GM19351 (cell line): ENCODE results near the gene GGT6.

Experiments used
- ATAC-seq: cut with Tn5 transposase; IDR thresholded peaks from one replicate; pipeline ENCODE4 v1.9.1; 2021; ENCODE audit warnings: mild to moderate bottlenecking, moderate library complexity; ENCODE audit not compliant: unreplicated experiment

Gene GGT6

GRCh38 chr17:4527566-4528125, 32.7 kb downstream of the GGT6 start:
- no peak for ATAC-seq

DNA sequence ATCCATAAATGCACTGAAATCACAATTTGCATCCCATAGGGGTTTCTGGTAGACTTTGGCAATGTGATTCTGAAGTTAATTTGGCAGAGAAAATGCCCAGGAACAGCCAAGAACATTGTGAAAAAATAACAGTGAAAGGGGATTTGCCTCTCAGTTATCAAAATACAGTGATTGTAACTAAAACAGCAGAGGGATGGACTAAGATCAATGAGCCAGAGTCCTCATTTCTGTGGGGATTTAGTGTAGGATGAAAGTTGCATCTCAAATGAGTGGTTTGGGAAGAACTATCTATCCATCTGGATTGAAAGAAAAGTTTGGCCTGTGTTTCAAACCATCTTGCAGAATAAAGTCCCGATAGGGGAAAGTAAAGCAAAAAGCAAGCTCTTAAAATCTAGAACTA, 33.2 kb downstream of the GGT6 start:
- no peak for ATAC-seq

GRCh38 chr17:4525691-4526397, 34.5 kb downstream of the GGT6 start:
- no peak for ATAC-seq

- no peak for ATAC-seq
Measured at GRCh38 chr17:4523946-4524345, 36.4 kb downstream of the GGT6 start.

GRCh38 chr17:4522661-4523060, 37.7 kb downstream of the GGT6 start:
- no peak for ATAC-seq

- ATAC-seq: no peak
Measured at GRCh38 chr17:4520894-4521600, 39.3 kb downstream of the GGT6 start.

DNA sequence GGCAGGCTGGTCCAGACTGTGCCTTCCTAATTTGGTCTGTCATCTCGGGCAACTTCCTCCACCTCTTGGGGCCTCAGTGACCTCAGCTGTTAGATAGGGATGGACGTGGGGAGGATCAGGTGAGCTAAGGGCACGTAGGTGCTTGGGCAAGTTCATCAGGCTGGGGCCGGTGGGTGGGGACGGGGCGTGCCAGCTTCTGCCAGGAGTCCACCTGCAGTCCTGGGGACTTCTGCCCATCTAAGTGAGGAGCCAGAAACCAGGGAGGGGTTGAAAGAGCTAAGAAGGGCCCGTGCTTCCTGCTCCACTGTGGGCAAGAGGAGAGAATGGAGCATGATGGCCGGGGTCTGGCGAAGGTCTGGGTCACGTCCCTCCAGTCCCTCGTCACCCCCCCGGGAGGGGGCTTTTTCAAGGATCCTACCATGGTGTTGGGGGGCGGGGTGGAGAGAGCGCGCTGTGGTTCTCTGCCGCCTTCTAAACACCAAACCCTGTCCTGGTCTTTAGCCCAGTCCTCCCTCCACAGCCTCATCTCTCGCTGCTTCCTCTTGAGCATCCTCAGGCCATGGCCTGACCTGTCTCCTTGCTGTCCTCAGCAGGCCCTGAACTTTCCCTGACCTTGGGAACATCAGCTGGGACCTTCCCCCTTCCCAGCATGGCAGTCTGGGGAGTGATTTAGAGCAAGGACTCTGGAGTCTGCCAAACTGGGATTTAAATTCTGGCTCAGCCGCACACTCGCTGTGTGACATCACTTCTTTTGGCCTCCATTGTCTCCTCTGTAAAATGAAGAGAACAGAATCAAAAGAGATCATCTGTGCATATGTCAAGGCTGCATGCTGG, 40.1 kb downstream of the GGT6 start:
- ATAC-seq: no peak

GRCh38 chr17:4519361-4519788, 41.0 kb downstream of the GGT6 start:
- no peak for ATAC-seq

DNA sequence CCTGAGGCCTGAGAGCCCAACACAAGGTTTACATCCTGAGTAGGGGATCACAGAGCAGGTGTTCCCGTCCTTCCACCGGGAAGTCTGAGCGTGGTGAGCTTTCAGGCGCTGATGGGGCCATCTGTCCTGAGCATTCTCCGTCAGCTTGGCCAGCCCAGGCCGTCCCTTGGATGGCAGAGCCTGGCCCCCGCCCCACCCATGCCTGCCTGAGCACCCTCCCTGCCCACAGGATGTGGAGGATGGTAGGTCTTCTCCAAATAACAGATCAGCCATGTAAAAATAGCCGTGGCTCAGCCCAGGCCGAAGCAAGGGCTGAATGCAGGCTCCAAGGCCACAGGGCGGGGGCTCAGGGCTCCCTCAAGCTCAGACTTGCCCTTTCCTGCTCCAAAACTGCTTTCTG, 41.5 kb downstream of the GGT6 start:
- no peak for ATAC-seq

DNA sequence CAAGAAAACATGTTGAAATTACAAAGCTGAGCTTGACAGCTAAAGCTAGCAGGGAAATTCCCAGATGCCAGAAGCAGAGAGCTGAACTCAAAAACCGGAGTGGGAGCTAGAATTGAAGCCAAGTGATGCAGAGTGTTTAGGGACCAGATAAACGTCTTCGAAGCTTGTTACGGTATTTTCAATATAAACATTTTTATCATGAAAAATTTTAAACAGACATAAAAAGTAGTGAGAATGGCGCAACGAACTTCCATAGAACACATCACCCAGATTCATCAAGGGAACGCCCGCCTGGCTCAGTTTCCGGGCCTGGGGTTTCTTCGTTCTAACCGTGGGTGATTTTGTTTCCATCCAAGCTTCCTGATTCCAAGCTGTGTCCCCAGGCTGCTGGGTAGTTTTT, 43.6 kb downstream of the GGT6 start:
- ATAC-seq: no peak

GRCh38 chr17:4515501-4515900, 44.9 kb downstream of the GGT6 start:
- ATAC-seq: no peak

DNA sequence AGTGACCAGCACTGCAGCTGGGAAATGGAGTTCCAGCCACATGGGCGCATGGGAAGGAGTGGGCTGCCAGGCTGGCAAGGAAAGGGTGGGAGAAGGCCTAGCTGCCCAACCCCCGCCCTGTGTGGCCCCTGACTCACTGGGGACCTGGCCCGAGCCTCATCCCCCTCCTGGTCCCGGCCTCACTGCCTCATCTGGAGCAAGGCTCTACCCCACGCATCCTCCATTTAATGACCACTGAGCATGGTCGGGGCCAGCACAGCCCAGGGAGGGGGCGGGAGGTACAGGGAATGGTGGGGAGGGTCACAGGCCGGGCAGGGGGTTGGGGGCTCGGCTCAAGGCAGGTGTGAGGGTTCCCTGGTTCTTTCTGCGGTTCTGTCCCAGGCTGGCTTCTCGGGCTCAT, 45.6 kb downstream of the GGT6 start:
- no peak for ATAC-seq

DNA sequence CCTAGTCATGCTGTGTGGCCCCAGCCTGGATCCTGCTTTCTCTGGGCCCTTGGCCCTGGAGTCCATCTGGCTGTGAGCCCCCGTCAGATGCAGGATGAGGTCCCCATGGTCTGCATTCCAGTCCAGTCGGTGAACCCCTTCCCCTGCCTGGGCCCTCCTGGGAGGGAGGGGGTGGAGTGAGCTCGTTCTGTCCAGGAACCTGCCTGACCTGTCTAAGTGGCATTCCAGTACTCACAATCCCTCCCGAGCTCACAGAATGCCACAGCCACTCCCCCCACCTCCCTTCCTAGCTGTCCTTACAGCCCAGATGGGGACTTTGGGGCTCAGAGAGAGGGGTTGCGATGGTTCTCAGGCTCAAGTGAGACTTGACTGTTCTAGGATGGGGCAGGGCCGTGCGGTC, 46.2 kb downstream of the GGT6 start:
- ATAC-seq: no peak

DNA sequence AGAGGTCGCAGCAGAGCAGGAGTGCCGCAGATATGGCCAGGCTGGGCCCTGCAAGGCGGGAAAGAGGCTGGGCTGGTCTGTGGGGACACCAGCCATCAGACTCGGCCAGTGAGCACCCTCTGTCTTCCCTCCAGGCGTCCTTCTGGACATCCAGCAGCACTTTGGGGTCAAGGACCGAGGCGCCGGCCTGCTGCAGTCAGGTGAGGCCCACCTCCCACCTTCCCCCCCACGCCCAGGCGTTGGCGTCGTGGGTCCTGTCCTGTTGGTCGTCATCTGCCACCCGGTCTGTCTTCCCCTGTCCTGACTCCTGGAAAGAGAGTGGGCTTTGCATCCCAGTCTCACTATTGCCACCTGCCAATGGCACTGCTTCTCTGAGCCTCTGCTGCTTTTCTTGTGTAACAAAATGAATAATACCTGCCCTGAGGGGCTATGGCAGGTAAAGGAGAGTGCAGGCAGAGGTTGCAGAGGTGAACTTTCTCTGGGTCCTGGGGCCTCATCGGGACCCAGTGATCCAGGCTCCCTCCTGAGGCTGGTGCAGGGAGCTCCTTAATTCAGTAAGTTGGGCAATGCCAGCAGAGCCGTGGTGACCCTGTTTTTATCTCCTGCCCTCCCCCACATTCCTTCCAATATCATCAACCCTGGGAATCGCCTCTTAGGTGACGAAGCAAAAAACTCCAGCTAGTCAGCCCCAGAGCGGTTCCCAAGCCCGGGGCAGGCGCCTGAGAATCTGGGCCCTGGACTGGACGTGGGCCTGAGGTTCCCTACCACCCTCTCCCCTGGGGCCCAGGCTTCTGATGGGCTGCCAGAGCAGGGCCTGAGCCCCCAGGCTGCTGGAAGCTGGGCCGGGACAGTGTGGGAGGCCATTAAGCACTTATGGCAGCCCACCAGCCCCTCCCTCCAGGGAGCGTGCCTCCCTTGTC, 47.0 kb downstream of the GGT6 start:
- ATAC-seq: no peak

GRCh38 chr17:4512156-4513112, 47.9 kb downstream of the GGT6 start:
- no peak for ATAC-seq

GRCh38 chr17:4511199-4511932, 49.0 kb downstream of the GGT6 start:
- no peak for ATAC-seq

- no peak for ATAC-seq
Measured at GRCh38 chr17:4510618-4510941, 49.8 kb downstream of the GGT6 start.

DNA sequence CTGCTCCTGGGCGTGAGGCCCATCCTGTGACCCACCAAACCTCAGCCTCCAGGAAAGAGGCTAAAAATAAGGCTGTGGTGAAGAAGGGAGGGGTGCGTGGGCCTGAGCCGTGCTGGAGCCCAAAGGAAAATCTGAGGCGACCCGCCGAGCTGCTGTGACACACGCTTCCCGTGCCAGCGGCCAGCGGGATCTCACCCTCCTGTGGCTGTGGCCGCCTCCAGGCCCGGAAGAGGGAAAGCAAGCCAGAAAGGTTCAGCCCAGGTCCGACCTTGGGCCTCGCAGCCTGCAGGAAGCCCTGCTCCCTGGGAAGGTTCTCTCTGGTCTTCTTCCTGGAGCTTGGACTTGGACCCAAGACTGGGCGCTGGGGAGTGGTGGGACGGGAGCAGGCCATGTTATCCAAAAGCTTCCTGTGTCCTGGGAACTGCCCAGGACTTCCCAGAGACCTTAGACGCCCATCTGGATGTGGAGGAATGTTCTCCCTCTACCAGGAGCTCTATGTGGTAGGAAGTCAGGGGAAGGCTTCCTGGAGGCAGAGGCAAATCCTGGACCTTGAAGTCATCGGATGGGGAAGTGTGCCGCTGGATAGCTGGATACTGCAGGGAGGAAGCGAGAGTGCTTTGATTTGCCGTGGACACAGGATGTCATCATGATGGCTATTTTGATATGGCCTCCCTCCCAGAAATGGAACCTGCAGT, 50.3 kb downstream of the GGT6 start:
- ATAC-seq: no peak
